Measurements from ENCODE around the gene MEMO1.

DNA sequence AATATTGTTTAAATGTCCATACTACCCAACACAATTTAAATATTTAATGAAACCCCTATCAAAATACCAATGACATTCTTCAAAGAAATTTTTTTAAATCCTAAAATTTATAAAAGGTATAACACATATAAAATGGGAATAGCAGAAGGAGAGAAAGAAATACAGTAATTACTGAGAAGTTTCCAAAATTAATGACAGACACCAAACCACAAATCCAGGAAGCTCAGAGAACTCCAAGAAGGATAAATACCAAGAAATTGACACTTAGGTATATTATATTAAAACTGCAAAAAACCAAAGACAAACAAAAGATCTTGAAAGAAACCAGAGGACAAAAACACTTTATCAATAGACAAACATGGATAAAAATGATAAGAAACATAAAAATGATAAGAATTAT, 101.1 kb downstream of the MEMO1 start:
- TF ChIP-seq POLR2A (IDR thresholded peaks at IDR 0.05; ENCODE audit: low read depth, low read length) (no peak), POLR2AphosphoS5 (IDR thresholded peaks at IDR 0.05; ENCODE audit: low read depth, low read length) (no peak), TAF1 (IDR thresholded peaks at IDR 0.05; ENCODE audit: borderline replicate concordance, low read depth, low read length) (no peak)
